Memory B cell (primary cell): ENCODE measurements around the gene ERN1.

Experiments
- ATAC-seq: fragments of 150-1000 bp; cut with Tn5 transposase; 2 replicates; pipeline ENCODE4 v1.10.0; 2021; ENCODE audit warnings: low read depth, mild to moderate bottlenecking, moderate library complexity
- DNase-seq, 2 donors: peaks; one replicate each; pipeline ENCODE4 v3.0.0; 2022; ENCODE audit warnings: low spot score in 2 of 2
- H3K27ac Mint-ChIP-seq: one replicate; pipeline ENCODE4 v1.8.0; 2022; ENCODE audit warnings: mild to moderate bottlenecking, moderate library complexity, mixed read lengths
- H3K27me3 Mint-ChIP-seq: one replicate; pipeline ENCODE4 v1.8.0; 2022; ENCODE audit warnings: mixed read lengths
- H3K36me3 Mint-ChIP-seq: one replicate; pipeline ENCODE4 v1.8.0; 2022; ENCODE audit warnings: mild to moderate bottlenecking, mixed read lengths
- H3K4me1 Mint-ChIP-seq: one replicate; pipeline ENCODE4 v1.8.0; 2022; ENCODE audit warnings: mixed read lengths
- H3K4me3 Mint-ChIP-seq: one replicate; pipeline ENCODE4 v1.8.0; 2022; ENCODE audit warnings: mild to moderate bottlenecking, moderate library complexity, mixed read lengths
- H3K9me3 Mint-ChIP-seq: one replicate; pipeline ENCODE4 v1.8.0; 2022; ENCODE audit warnings: mixed read lengths

Gene ERN1

GRCh38 chr17:64084940-64085649 lies 44.8 kb downstream of the ERN1 start:
- no peak for DNase-seq
- Mint-ChIP-seq H3K4me1 (peaks cover 5% of the 10 kb centered on the region), H3K27ac (no peak overlapping the region), H3K27me3 (no peaks in the 10 kb centered on the region), H3K9me3 (no peaks in the 10 kb centered on the region), H3K4me3 (no peak overlapping the region), H3K36me3 (peaks cover 4% of the 10 kb centered on the region)
- ATAC-seq: no peak

GRCh38 chr17:64084086-64084939 lies 45.6 kb downstream of the ERN1 start:
- H3K27ac Mint-ChIP-seq: no peak overlapping the region

GRCh38 chr17:64083563-64084085 lies 46.3 kb downstream of the ERN1 start:
- Mint-ChIP-seq H3K27me3 (no peaks in the 10 kb centered on the region), H3K36me3 (peaks cover 4% of the 10 kb centered on the region), H3K27ac (no peak overlapping the region), H3K4me1 (peaks cover 5% of the 10 kb centered on the region), H3K9me3 (no peaks in the 10 kb centered on the region), H3K4me3 (no peak overlapping the region)
- no peak for ATAC-seq
- no peak for DNase-seq

More at GRCh38 chr17:64084086-64084939, 45.6 kb downstream of the ERN1 start:
- Mint-ChIP-seq H3K4me1 (peaks cover 5% of the 10 kb centered on the region), H3K27me3 (no peaks in the 10 kb centered on the region), H3K9me3 (no peaks in the 10 kb centered on the region), H3K36me3 (peaks cover 4% of the 10 kb centered on the region), H3K4me3 (no peak overlapping the region)
- ATAC-seq (no peak), DNase-seq (no peak)

GRCh38 chr17:64083093-64083492 lies 46.9 kb downstream of the ERN1 start:
- peaks cover 5% of the 10 kb centered on the region for H3K4me1 Mint-ChIP-seq
- no peak overlapping the region for H3K4me3 Mint-ChIP-seq
- no peaks in the 10 kb centered on the region for H3K27me3 Mint-ChIP-seq
- no peaks in the 10 kb centered on the region for H3K9me3 Mint-ChIP-seq
- peaks cover 5% of the 10 kb centered on the region for H3K36me3 Mint-ChIP-seq
- ATAC-seq: no peak
- no peak for DNase-seq
- no peak overlapping the region for H3K27ac Mint-ChIP-seq

- peaks cover 5% of the 10 kb centered on the region for H3K4me1 Mint-ChIP-seq
- no peak overlapping the region for H3K27ac Mint-ChIP-seq
- ATAC-seq (no peak), DNase-seq (no peak)
- H3K4me3 Mint-ChIP-seq: no peak overlapping the region
- H3K27me3 Mint-ChIP-seq: no peaks in the 10 kb centered on the region
- no peaks in the 10 kb centered on the region for H3K9me3 Mint-ChIP-seq
- peaks cover 7% of the 10 kb centered on the region for H3K36me3 Mint-ChIP-seq
Measured at GRCh38 chr17:64081802-64082799, 47.8 kb downstream of the ERN1 start.

- peaks cover 7% of the 10 kb centered on the region for H3K36me3 Mint-ChIP-seq
- ATAC-seq: no peak
- H3K4me1 Mint-ChIP-seq: peaks cover 10% of the 10 kb centered on the region
- H3K27me3 Mint-ChIP-seq: no peaks in the 10 kb centered on the region
- DNase-seq: no peak
- no peak overlapping the region for H3K27ac Mint-ChIP-seq
- no peaks in the 10 kb centered on the region for H3K9me3 Mint-ChIP-seq
- no peak overlapping the region for H3K4me3 Mint-ChIP-seq
Measured at GRCh38 chr17:64080174-64080618, 49.7 kb downstream of the ERN1 start.

GRCh38 chr17:64077379-64077778 lies 52.6 kb downstream of the ERN1 start:
- Mint-ChIP-seq H3K36me3 (peaks cover 7% of the 10 kb centered on the region), H3K4me1 (peaks cover 24% of the 10 kb centered on the region), H3K9me3 (no peaks in the 10 kb centered on the region), H3K4me3 (no peak overlapping the region), H3K27ac (no peak overlapping the region), H3K27me3 (no peaks in the 10 kb centered on the region)
- DNase-seq (no peak), ATAC-seq (no peak)

GRCh38 chr17:64075913-64076312 lies 54.0 kb downstream of the ERN1 start:
- DNase-seq: no peak
- H3K4me3 Mint-ChIP-seq: no peak overlapping the region

GRCh38 chr17:64074704-64075426 lies 55.1 kb downstream of the ERN1 start:
- Mint-ChIP-seq H3K27ac (no peak overlapping the region), H3K4me1 (peaks cover 19% of the 10 kb centered on the region), H3K4me3 (no peak overlapping the region), H3K9me3 (peaks cover 3% of the 10 kb centered on the region), H3K36me3 (peaks cover 14% of the 10 kb centered on the region), H3K27me3 (no peaks in the 10 kb centered on the region)
- DNase-seq (no peak), ATAC-seq (peak; percentile 49)

More at GRCh38 chr17:64075913-64076312, 54.0 kb downstream of the ERN1 start:
- no peak overlapping the region for H3K27ac Mint-ChIP-seq
- H3K27me3 Mint-ChIP-seq: no peaks in the 10 kb centered on the region
- ATAC-seq: no peak
- H3K36me3 Mint-ChIP-seq: peaks cover 9% of the 10 kb centered on the region
- H3K9me3 Mint-ChIP-seq: no peaks in the 10 kb centered on the region
- peaks cover 19% of the 10 kb centered on the region for H3K4me1 Mint-ChIP-seq

- peak overlapping the region; percentile 29 for H3K4me3 Mint-ChIP-seq
- DNase-seq (peak in 1 of 2 donors; percentile 16), ATAC-seq (peak; percentile 98)
- H3K27ac Mint-ChIP-seq: no peak overlapping the region
- peaks cover 19% of the 10 kb centered on the region for H3K4me1 Mint-ChIP-seq
- H3K9me3 Mint-ChIP-seq: peaks cover 3% of the 10 kb centered on the region
- H3K36me3 Mint-ChIP-seq: peaks cover 22% of the 10 kb centered on the region
- H3K27me3 Mint-ChIP-seq: no peaks in the 10 kb centered on the region
Measured at GRCh38 chr17:64073771-64074703, 55.9 kb downstream of the ERN1 start.

GRCh38 chr17:64071111-64071510 lies 58.8 kb downstream of the ERN1 start:
- H3K27me3 Mint-ChIP-seq: no peaks in the 10 kb centered on the region
- H3K4me1 Mint-ChIP-seq: peaks cover 21% of the 10 kb centered on the region
- no peak overlapping the region for H3K4me3 Mint-ChIP-seq
- ATAC-seq: no peak
- no peak overlapping the region for H3K27ac Mint-ChIP-seq
- H3K9me3 Mint-ChIP-seq: peaks cover 3% of the 10 kb centered on the region
- no peak for DNase-seq
- peaks cover 33% of the 10 kb centered on the region for H3K36me3 Mint-ChIP-seq

- ATAC-seq (no peak), DNase-seq (no peak)
- Mint-ChIP-seq H3K9me3 (peaks cover 3% of the 10 kb centered on the region), H3K4me1 (peaks cover 16% of the 10 kb centered on the region), H3K27ac (no peak overlapping the region), H3K4me3 (no peak overlapping the region), H3K27me3 (no peaks in the 10 kb centered on the region), H3K36me3 (peaks cover 34% of the 10 kb centered on the region)
Measured at GRCh38 chr17:64070213-64070612, 59.7 kb downstream of the ERN1 start.
